K562 (cell line): ENCODE data around the gene SH3TC1. TPM values are rescaled to one million over a fixed set of nuclear protein-coding genes. Genes with fewer than 3 reads are reported as not detected.

Experiments used
- ATAC-seq: fragments of 200-7000 bp; cut with Tn5 transposase; 3 replicates; pipeline ENCODE4 v1.9.1; 2020; ENCODE audit warnings: moderate library complexity
- BruUV-seq: library from RNA; stranded (reverse); fragments of 400-500 nt; replicated peaks from 2 replicates; lab custom pipeline; 2021; lab: Mats Ljungman, UMichigan
- CTCF ChIA-PET: fragments of 300-600 bp; formaldehyde crosslinking; extraction: SDS; loops from one replicate; lab custom pipeline; 2021; ENCODE audit warnings: low intra/inter-chr PET ratio; lab: Yijun Ruan, JAX
- POLR2A ChIA-PET: fragments of 300-600, 350-650 bp; sonication (Branson Sonifier 250); formaldehyde crosslinking; extraction: SDS; loops from one replicate; lab custom pipeline; 2021; ENCODE audit warnings: antibody characterized with exemption, inconsistent platforms; lab: Yijun Ruan, JAX
- DNase-seq, 4 experiments: peaks; one replicate each; pipeline versions ENCODE4 v3.0.0 to v3.0.0-alpha.2; 2011 to 2018; ENCODE audit warnings: low spot score in 3 of 4, mixed read lengths in 3 of 4; ENCODE audit errors: extremely low read depth in 1 of 4
- FAIRE-seq: peaks from 2 replicates; lab custom pipeline; 2011; peaks lifted over from hg19 to GRCh38; lab: Jason Lieb, UNC
- H2AFZ ChIP-seq: 2 replicates; pipeline ENCODE4 v1.6.0; 2011; ENCODE audit warnings: low read depth, low read length, control low read depth, inconsistent platforms
- H3K27ac ChIP-seq: fragments of 200-600 bp; 3 replicates; pipeline ENCODE4 v1.8.0; 2011; ENCODE audit warnings: low read depth, mild to moderate bottlenecking, control low read depth, inconsistent platforms, low read length, moderate library complexity, mixed read lengths; ENCODE audit errors: extremely low read depth
- H3K27me3 ChIP-seq, 2 experiments: fragments of 300-600 bp in 1 of 2; 2 replicates in 1 of 2; 3 replicates in 1 of 2; pipeline versions ENCODE4 v1.6.0 to v1.8.0; 2011; ENCODE audit warnings: inconsistent platforms in 2 of 2, low read length in 2 of 2, mild to moderate bottlenecking in 1 of 2, mixed read lengths in 1 of 2, moderate library complexity in 1 of 2; ENCODE audit not compliant: control insufficient read depth in 2 of 2, insufficient read depth in 2 of 2
- H3K36me3 ChIP-seq: fragments of 300-600 bp; 3 replicates; pipeline ENCODE4 v1.8.0; 2011; ENCODE audit warnings: mild to moderate bottlenecking, low read length, inconsistent platforms; ENCODE audit not compliant: control insufficient read depth, insufficient read depth
- H3K4me1 ChIP-seq, 2 experiments: fragments of 200-600 bp in 1 of 2; replicated peaks in 1 of 2; 2 replicates in 1 of 2; 3 replicates in 1 of 2; pipeline versions ENCODE4 v1.5.1 to v1.8.0; 2011; ENCODE audit warnings: inconsistent platforms in 2 of 2, low read length in 2 of 2, mild to moderate bottlenecking in 1 of 2, mixed read lengths in 1 of 2, moderate library complexity in 1 of 2; ENCODE audit not compliant: control insufficient read depth in 2 of 2, insufficient read depth in 2 of 2
- H3K4me2 ChIP-seq: 2 replicates; pipeline ENCODE4 v1.6.1; 2011; ENCODE audit warnings: low read length, control low read depth, inconsistent platforms, mixed read lengths; ENCODE audit not compliant: insufficient read depth
- H3K4me3 ChIP-seq: fragments of 200-600 bp; sonication (generic), shearing (Covaris generic); 2 replicates; pipeline ENCODE4 v1.5.1; 2016; ENCODE audit warnings: control low read depth, inconsistent platforms
- H3K79me2 ChIP-seq: fragments of 200-600 bp; 3 replicates; pipeline ENCODE4 v1.8.0; 2011; ENCODE audit warnings: low read length, inconsistent platforms; ENCODE audit not compliant: control insufficient read depth, insufficient read depth
- H3K9ac ChIP-seq, 2 experiments: 2 replicates each; pipeline versions ENCODE4 v1.6.0 to v1.6.1; 2011; ENCODE audit warnings: low read depth in 2 of 2, low read length in 2 of 2, control low read depth in 1 of 2, inconsistent platforms in 1 of 2, mild to moderate bottlenecking in 1 of 2, mixed read lengths in 1 of 2; ENCODE audit not compliant: insufficient read depth in 1 of 2
- H3K9me1 ChIP-seq: one replicate; pipeline ENCODE4 v1.6.0; 2011; ENCODE audit warnings: inconsistent platforms, mild to moderate bottlenecking, low read length, moderate library complexity; ENCODE audit not compliant: control insufficient read depth, insufficient read depth
- H3K9me3 ChIP-seq: replicated peaks from 2 replicates; pipeline ENCODE4 v1.5.1; 2011; ENCODE audit warnings: low read depth, low read length, inconsistent platforms; ENCODE audit not compliant: control insufficient read depth, insufficient read depth
- H4K20me1 ChIP-seq: replicated peaks from 2 replicates; pipeline ENCODE4 v1.6.1; 2011; ENCODE audit warnings: low read length, inconsistent platforms, mixed read lengths; ENCODE audit not compliant: control insufficient read depth, insufficient read depth
- GATAD2A ChIP-seq: fragments of 450-650 bp; IDR thresholded peaks from 2 replicates; pipeline ENCODE4 v1.6.1; 2017
- NFYB ChIP-seq: IDR thresholded peaks from 2 replicates; pipeline ENCODE4 v1.6.1; 2011; ENCODE audit warnings: mild to moderate bottlenecking, moderate library complexity; ENCODE audit not compliant: insufficient read length; ENCODE audit errors: extremely low read depth
- SMAD3 ChIP-seq: fragments of 450-650 bp; formaldehyde crosslinking; conservative IDR thresholded peaks from 2 replicates; pipeline ENCODE4 v1.4.0; 2020; ENCODE audit warnings: mild to moderate bottlenecking
- TEAD1 ChIP-seq, 2 experiments: fragments of 450-650 bp in 1 of 2; sonication (generic) in 1 of 2; formaldehyde crosslinking; IDR thresholded peaks; 2 replicates each; pipeline versions ENCODE4 v1.4.0 to v1.8.0; 2020 to 2022; ENCODE audit warnings: mild to moderate bottlenecking in 2 of 2, missing genetic modification reagents in 1 of 2
- ZNF431 ChIP-seq: sonication (generic); formaldehyde crosslinking; IDR thresholded peaks from 2 replicates; pipeline ENCODE4 v1.8.0; 2022; ENCODE audit warnings: mild to moderate bottlenecking, missing genetic modification reagents
- ZNF644 ChIP-seq: fragments of 200-800 bp; sonication (Bioruptor generic); IDR thresholded peaks from 2 replicates; pipeline ENCODE4 v1.6.1; 2016; ENCODE audit warnings: low read depth, missing genetic modification characterization, missing compliant biosample characterization
- WGBS: fragments of 100-300 bp; shearing (Covaris generic); methylation state at CpG from one replicate; pipeline ENCODE4 v1.1.6; 2016; ENCODE audit warnings: low coverage, mixed read lengths; ENCODE audit not compliant: insufficient coverage; ENCODE audit errors: missing lambda C conversion rate; 5-methylcytosine and 5-hydroxymethylcytosine counted together
- in situ Hi-C: fragments of 300-500 bp; cut with MboI; formaldehyde crosslinking; loops from 4 replicates; pipeline ENCODE4 v1.15.0; 2018; ENCODE audit warnings: inconsistent platforms, mixed read lengths
- intact Hi-C: fragments of 100-400 bp; cut with micrococcal nuclease; formaldehyde crosslinking; loops from 2 replicates; pipeline ENCODE4 v1.14.2; 2022
- polyA plus RNA-seq, 8 experiments: library from polyadenylated mRNA; depleted of rRNA in 4 of 8; stranded (reverse) in 5 of 8; unstranded in 3 of 8; fragments of >200 nt; fragmentation: Nextera tagmentation in 2 of 8; fragmentation: Illumina TruSeq in 1 of 8; extraction: Ambion mirVana in 2 of 8; extraction: Trizol in 1 of 8; gene quantifications; 2 replicates each; pipeline versions ENCODE4 v1.2.1 to v1.2.3, GENCODE V29; 2011 to 2014; ENCODE audit warnings: inconsistent platforms in 1 of 8, missing spikeins in 1 of 8
- total RNA-seq, 7 experiments: library from RNA; depleted of rRNA in 6 of 7; stranded (reverse); fragments of >200 nt in 6 of 7; fragmentation: Illumina TruSeq in 2 of 7; extraction: Trizol in 2 of 7; gene quantifications; 2 replicates each; pipeline versions ENCODE4 v1.2.1 to v1.2.3, GENCODE V29; 2011 to 2021; ENCODE audit warnings: low replicate concordance in 1 of 7
- TF ChIP-seq, protein P1 (sequence below): fragments of 250-450 bp; sonication (Bioruptor Pico); IDR thresholded peaks from 2 replicates; pipeline ENCODE4 v1.4.0; 2020
- TF ChIP-seq, protein P2 (sequence below): fragments of 250-450 bp; sonication (Bioruptor Pico); IDR thresholded peaks from 2 replicates; pipeline ENCODE4 v1.8.0; 2022; ENCODE audit warnings: inconsistent platforms
- TF ChIP-seq, protein P3 (sequence below): fragments of 450-650 bp; IDR thresholded peaks from 2 replicates; pipeline ENCODE4 v1.6.1; 2018; ENCODE audit not compliant: partially characterized antibody

SH3TC1 gene
- total and polyA plus RNA-seq, 9 of the 15 experiments (the other 6 are each of a cell fraction or from before 2014, with no cell fraction given): 0.04 to 2.1 (median 0.48) TPM; not detected in 1

DNA sequence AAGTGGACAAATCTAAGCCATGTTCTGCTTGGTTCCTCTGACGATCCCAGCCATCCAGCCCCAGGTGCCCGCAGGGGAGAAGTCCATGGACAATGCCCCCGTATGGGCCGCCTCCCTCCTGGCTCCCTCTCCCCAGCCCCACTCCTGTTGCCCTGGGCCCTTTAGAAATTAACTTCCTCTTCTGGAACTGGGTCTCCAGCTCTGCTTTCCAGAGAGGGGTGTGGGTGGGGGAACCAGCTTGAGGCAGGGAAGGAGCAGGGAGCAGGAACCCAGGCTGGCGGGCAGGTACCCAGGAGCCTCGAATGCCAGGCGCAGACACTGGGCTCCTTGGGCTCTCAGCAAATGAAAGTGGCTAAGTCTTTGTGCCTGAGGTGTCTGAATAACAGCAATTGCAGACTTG lies 27.8 kb upstream of the SH3TC1 start:
- 0% methylated on average over 7 of the region's 7 CpGs for WGBS
- peaks cover 6% of the 10 kb centered on the region for H3K9me3 ChIP-seq
- ChIA-PET POLR2A (no interaction called here), CTCF (no interaction called here)
- FAIRE-seq (no peak), DNase-seq (no peak), ATAC-seq (no peak)
- H3K9me1 ChIP-seq: no peaks in the 10 kb centered on the region
- no peak overlapping the region for H3K4me3 ChIP-seq
- H3K9ac ChIP-seq: no peak overlapping the region
- no TSS peak for BruUV-seq
- H3K4me2 ChIP-seq: no peak overlapping the region
- H3K36me3 ChIP-seq: no peaks in the 10 kb centered on the region
- peaks cover 0 to 3% of the 10 kb centered on the region in 2 experiments; a peak in 1 of 5 replicates for H3K4me1 ChIP-seq
- intact Hi-C loops (loop anchor here (10.0 kb wide), 1 partner anchor 234 kb away; no protein-coding TSS in a partner anchor), in situ Hi-C loops (no loop called here)
- H2AFZ ChIP-seq: no peak overlapping the region
- H3K27ac ChIP-seq: no peak overlapping the region
- H3K27me3 ChIP-seq: peaks cover 4 to 27% of the 10 kb centered on the region in 2 experiments; a peak in 3 of 5 replicates
- peaks cover 6% of the 10 kb centered on the region; the same call in 1 of the 2 replicates for H4K20me1 ChIP-seq
- H3K79me2 ChIP-seq: no peaks in the 10 kb centered on the region
- no peak for TF ChIP-seq GATAD2A
- no peak for TF ChIP-seq ZNF644
- TF ChIP-seq, protein P1, sequence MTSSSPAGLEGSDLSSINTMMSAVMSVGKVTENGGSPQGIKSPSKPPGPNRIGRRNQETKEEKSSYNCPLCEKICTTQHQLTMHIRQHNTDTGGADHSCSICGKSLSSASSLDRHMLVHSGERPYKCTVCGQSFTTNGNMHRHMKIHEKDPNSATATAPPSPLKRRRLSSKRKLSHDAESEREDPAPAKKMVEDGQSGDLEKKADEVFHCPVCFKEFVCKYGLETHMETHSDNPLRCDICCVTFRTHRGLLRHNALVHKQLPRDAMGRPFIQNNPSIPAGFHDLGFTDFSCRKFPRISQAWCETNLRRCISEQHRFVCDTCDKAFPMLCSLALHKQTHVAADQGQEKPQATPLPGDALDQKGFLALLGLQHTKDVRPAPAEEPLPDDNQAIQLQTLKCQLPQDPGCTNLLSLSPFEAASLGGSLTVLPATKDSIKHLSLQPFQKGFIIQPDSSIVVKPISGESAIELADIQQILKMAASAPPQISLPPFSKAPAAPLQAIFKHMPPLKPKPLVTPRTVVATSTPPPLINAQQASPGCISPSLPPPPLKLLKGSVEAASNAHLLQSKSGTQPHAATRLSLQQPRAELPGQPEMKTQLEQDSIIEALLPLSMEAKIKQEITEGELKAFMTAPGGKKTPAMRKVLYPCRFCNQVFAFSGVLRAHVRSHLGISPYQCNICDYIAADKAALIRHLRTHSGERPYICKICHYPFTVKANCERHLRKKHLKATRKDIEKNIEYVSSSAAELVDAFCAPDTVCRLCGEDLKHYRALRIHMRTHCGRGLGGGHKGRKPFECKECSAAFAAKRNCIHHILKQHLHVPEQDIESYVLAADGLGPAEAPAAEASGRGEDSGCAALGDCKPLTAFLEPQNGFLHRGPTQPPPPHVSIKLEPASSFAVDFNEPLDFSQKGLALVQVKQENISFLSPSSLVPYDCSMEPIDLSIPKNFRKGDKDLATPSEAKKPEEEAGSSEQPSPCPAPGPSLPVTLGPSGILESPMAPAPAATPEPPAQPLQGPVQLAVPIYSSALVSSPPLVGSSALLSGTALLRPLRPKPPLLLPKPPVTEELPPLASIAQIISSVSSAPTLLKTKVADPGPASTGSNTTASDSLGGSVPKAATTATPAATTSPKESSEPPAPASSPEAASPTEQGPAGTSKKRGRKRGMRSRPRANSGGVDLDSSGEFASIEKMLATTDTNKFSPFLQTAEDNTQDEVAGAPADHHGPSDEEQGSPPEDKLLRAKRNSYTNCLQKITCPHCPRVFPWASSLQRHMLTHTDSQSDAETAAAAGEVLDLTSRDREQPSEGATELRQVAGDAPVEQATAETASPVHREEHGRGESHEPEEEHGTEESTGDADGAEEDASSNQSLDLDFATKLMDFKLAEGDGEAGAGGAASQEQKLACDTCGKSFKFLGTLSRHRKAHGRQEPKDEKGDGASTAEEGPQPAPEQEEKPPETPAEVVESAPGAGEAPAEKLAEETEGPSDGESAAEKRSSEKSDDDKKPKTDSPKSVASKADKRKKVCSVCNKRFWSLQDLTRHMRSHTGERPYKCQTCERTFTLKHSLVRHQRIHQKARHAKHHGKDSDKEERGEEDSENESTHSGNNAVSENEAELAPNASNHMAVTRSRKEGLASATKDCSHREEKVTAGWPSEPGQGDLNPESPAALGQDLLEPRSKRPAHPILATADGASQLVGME (CRISPR knock-in tag): no peak
- TF ChIP-seq SMAD3 (CRISPR knock-in tag): no peak
- TF ChIP-seq ZNF431 (CRISPR knock-in tag): no peak
- TF ChIP-seq, protein P2, sequence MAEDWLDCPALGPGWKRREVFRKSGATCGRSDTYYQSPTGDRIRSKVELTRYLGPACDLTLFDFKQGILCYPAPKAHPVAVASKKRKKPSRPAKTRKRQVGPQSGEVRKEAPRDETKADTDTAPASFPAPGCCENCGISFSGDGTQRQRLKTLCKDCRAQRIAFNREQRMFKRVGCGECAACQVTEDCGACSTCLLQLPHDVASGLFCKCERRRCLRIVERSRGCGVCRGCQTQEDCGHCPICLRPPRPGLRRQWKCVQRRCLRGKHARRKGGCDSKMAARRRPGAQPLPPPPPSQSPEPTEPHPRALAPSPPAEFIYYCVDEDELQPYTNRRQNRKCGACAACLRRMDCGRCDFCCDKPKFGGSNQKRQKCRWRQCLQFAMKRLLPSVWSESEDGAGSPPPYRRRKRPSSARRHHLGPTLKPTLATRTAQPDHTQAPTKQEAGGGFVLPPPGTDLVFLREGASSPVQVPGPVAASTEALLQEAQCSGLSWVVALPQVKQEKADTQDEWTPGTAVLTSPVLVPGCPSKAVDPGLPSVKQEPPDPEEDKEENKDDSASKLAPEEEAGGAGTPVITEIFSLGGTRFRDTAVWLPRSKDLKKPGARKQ (CRISPR knock-in tag): no peak
- TF ChIP-seq NFYB: no peak
- TF ChIP-seq TEAD1 (CRISPR knock-in tag; IDR thresholded peaks at IDR 0.05): no peak
- TF ChIP-seq, protein P3, sequence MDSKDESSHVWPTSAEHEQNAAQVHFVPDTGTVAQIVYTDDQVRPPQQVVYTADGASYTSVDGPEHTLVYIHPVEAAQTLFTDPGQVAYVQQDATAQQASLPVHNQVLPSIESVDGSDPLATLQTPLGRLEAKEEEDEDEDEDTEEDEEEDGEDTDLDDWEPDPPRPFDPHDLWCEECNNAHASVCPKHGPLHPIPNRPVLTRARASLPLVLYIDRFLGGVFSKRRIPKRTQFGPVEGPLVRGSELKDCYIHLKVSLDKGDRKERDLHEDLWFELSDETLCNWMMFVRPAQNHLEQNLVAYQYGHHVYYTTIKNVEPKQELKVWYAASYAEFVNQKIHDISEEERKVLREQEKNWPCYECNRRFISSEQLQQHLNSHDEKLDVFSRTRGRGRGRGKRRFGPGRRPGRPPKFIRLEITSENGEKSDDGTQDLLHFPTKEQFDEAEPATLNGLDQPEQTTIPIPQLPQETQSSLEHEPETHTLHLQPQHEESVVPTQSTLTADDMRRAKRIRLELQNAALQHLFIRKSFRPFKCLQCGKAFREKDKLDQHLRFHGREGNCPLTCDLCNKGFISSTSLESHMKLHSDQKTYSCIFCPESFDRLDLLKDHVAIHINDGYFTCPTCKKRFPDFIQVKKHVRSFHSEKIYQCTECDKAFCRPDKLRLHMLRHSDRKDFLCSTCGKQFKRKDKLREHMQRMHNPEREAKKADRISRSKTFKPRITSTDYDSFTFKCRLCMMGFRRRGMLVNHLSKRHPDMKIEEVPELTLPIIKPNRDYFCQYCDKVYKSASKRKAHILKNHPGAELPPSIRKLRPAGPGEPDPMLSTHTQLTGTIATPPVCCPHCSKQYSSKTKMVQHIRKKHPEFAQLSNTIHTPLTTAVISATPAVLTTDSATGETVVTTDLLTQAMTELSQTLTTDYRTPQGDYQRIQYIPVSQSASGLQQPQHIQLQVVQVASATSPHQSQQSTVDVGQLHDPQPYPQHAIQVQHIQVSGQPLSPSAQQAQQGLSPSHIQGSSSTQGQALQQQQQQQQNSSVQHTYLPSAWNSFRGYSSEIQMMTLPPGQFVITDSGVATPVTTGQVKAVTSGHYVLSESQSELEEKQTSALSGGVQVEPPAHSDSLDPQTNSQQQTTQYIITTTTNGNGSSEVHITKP: no peak
